Measurements from ENCODE around the gene TMEM176A.

DNA sequence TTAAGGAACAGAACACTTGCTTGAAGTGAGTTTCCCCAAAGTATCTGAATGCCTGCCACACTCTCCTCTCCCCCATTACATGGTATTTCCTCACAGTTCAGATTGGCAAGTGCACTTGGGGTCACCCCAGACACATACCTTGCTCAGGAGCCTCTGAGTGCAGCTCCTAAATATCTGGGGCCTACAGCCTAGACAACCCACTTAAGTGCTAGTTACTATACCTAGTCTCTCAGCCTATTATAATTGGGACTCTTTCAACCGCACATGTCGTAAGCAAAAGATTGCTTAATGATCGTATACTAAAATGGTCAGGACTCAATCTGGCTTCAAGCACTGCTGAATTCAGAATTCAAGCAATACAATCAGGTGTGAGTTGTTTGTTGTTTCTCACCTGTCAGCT lies 20.3 kb upstream of the TMEM176A start:
- TF ChIP-seq POLR2A (IDR thresholded peaks at IDR 0.05) (no peak), CTCF (IDR thresholded peaks at IDR 0.05) (no peak)

Measured in breast epithelium (tissue), 3 donors.